Measurements from ENCODE around the gene MME.

The MME gene

GRCh38 chr3:155079746-155080487, at the start of gene MME:
TSS of gene MME (plus strand) at chr3:155080319. CDS start at chr3:155084168, 3,849 bp downstream.
- no peak for DNase-seq

GRCh38 chr3:155031186-155031585, 48.9 kb upstream of the MME start:
- no peak for DNase-seq

- no peak for DNase-seq
These were observed 47.2 kb upstream of the MME start for GRCh38 chr3:155032918-155033317.

GRCh38 chr3:155034786-155035185, 45.3 kb upstream of the MME start:
- no peak for DNase-seq

GRCh38 chr3:155035553-155035952, 44.6 kb upstream of the MME start:
- no peak for DNase-seq

- DNase-seq, result no peak
These were observed 42.5 kb upstream of the MME start for GRCh38 chr3:155037508-155038202.

- DNase-seq, result no peak
These were observed 41.9 kb upstream of the MME start for GRCh38 chr3:155038203-155038554.

GRCh38 chr3:155046935-155047334, 33.2 kb upstream of the MME start:
- DNase-seq, result no peak

- DNase-seq, result no peak
These were observed 32.4 kb upstream of the MME start for GRCh38 chr3:155047672-155048071.

GRCh38 chr3:155049959-155050358, 30.2 kb upstream of the MME start:
- DNase-seq, result no peak

- DNase-seq, result no peak
These were observed 27.6 kb upstream of the MME start for GRCh38 chr3:155052470-155052869.

GRCh38 chr3:155053756-155054155, 26.4 kb upstream of the MME start:
- no peak for DNase-seq

GRCh38 chr3:155064920-155065319, 15.2 kb upstream of the MME start:
- DNase-seq, result no peak

- peak; percentile 20 for DNase-seq
These were observed 14.6 kb upstream of the MME start for GRCh38 chr3:155065537-155065936.

GRCh38 chr3:155069729-155070128, 10.4 kb upstream of the MME start:
- no peak for DNase-seq

- no peak for DNase-seq
These were observed 9.8 kb upstream of the MME start for GRCh38 chr3:155070316-155070715.

- DNase-seq, result no peak
These were observed 9.2 kb upstream of the MME start for GRCh38 chr3:155070932-155071387.

GRCh38 chr3:155075200-155075599, 4.9 kb upstream of the MME start:
- DNase-seq, result no peak

GRCh38 chr3:155076888-155077287, 3.2 kb upstream of the MME start:
- no peak for DNase-seq

- DNase-seq, result no peak
These were observed 1.2 kb upstream of the MME start for GRCh38 chr3:155078711-155079467.

- no peak for DNase-seq
These were observed 712 bp upstream of the MME start for GRCh38 chr3:155079468-155079745.

- no peak for DNase-seq
These were observed 573 bp downstream of the MME start for GRCh38 chr3:155080692-155081091.

- no peak for DNase-seq
These were observed 3.3 kb downstream of the MME start for GRCh38 chr3:155083313-155083905.

GRCh38 chr3:155084567-155084966, 4.4 kb downstream of the MME start:
- no peak for DNase-seq
